GM12878 (cell line): ENCODE measurements around the gene MICB. TPM values are rescaled to one million over a fixed set of nuclear protein-coding genes. Genes with fewer than 3 reads are reported as not detected.

Source experiments
- BCL11A ChIP-seq: IDR thresholded peaks from 2 replicates; pipeline ENCODE4 v1.6.1; 2011; ENCODE audit warnings: low read depth, low read length
- EED ChIP-seq: sonication (generic); IDR thresholded peaks from 2 replicates; pipeline ENCODE4 v1.6.1; 2016; ENCODE audit warnings: antibody characterized with exemption, low read depth
- ETV6 ChIP-seq, 2 experiments: fragments of 450-650 bp in 1 of 2; IDR thresholded peaks in 1 of 2; conservative IDR thresholded peaks in 1 of 2; 2 replicates each; pipeline ENCODE4 v1.6.1; 2014; ENCODE audit warnings: antibody characterized with exemption in 1 of 2, borderline replicate concordance in 1 of 2, low read depth in 1 of 2, mild to moderate bottlenecking in 1 of 2, moderate library complexity in 1 of 2
- HCFC1 ChIP-seq: fragments of 150-350 bp; IDR thresholded peaks from 2 replicates; pipeline ENCODE4 v1.6.1; 2014; ENCODE audit warnings: low read length
- HDAC2 ChIP-seq: fragments of 200-600 bp; sonication (generic); IDR thresholded peaks from 2 replicates; pipeline ENCODE4 v1.6.1; 2017
- IRF4 ChIP-seq: IDR thresholded peaks from 2 replicates; pipeline ENCODE4 v1.6.1; 2011; ENCODE audit warnings: low read depth, low read length
- KDM1A ChIP-seq: fragments of 200-600 bp; sonication (generic); IDR thresholded peaks from 2 replicates; pipeline ENCODE4 v1.6.1; 2016; ENCODE audit warnings: borderline replicate concordance
- MTA3 ChIP-seq: IDR thresholded peaks from 2 replicates; pipeline ENCODE4 v1.6.1; 2012; ENCODE audit warnings: low read length, inconsistent platforms, borderline replicate concordance
- PKNOX1 ChIP-seq: fragments of 450-650 bp; IDR thresholded peaks from 2 replicates; pipeline ENCODE4 v1.6.1; 2016; ENCODE audit warnings: mild to moderate bottlenecking
- PML ChIP-seq: IDR thresholded peaks from 2 replicates; pipeline ENCODE4 v1.6.1; 2012; ENCODE audit warnings: low read length, inconsistent platforms
- POLR2AphosphoS2 ChIP-seq: IDR thresholded peaks from 2 replicates; pipeline ENCODE4 v1.6.1; 2011; ENCODE audit warnings: low read depth, mild to moderate bottlenecking, low read length, improper control_type of control experiment, moderate library complexity
- RCOR1 ChIP-seq: conservative IDR thresholded peaks from 2 replicates; pipeline ENCODE4 v1.6.1; 2012; ENCODE audit warnings: low read depth, low read length, improper control_type of control experiment
- RELA ChIP-seq: fragments of 450-650 bp; IDR thresholded peaks from 2 replicates; pipeline ENCODE4 v1.8.0; 2014; ENCODE audit warnings: borderline replicate concordance; ENCODE audit not compliant: partially characterized antibody
- TBL1XR1 ChIP-seq: IDR thresholded peaks from 2 replicates; pipeline ENCODE4 v1.6.1; 2012; ENCODE audit warnings: low read depth, low read length, improper control_type of control experiment
- ZBTB11 ChIP-seq: fragments of 450-650 bp; formaldehyde crosslinking; IDR thresholded peaks from 2 replicates; pipeline ENCODE4 v1.5.0; 2022; ENCODE audit warnings: mild to moderate bottlenecking, missing genetic modification characterization
- polyA plus RNA-seq, 11 experiments: library from polyadenylated mRNA; depleted of rRNA in 4 of 11; unstranded in 6 of 11; stranded (reverse) in 5 of 11; fragments of >200 nt; fragmentation: Nextera tagmentation in 4 of 11; fragmentation: Illumina TruSeq in 1 of 11; extraction: Ambion mirVana in 4 of 11; extraction: Trizol in 1 of 11; gene quantifications; 1 replicate in 1 of 11; 2 replicates in 10 of 11; pipeline versions ENCODE4 v1.2.1 to v1.2.3, GENCODE V29; 2011 to 2016; ENCODE audit warnings: inconsistent platforms in 2 of 11, missing spikeins in 2 of 11, low read depth in 1 of 11
- total RNA-seq, 4 experiments: library from RNA; depleted of rRNA in 3 of 4; stranded (reverse); fragments of >200 nt in 3 of 4; fragmentation: Illumina TruSeq in 1 of 4; extraction: Trizol in 1 of 4; gene quantifications; 2 replicates each; pipeline versions ENCODE4 v1.2.1 to v1.2.3, GENCODE V29; 2013 to 2021

MICB gene
- total and polyA plus RNA-seq, 10 of the 15 experiments (the other 5 are each of a cell fraction or from before 2014, with no cell fraction given), result 9.0 to 37.1 (median 17.8) TPM

GRCh38 chr6:31529329-31530150 is 31.6 kb downstream of the MICB start (continued):
- no peak for TF ChIP-seq ZBTB11
- TF ChIP-seq RELA, result no peak
- no peak for TF ChIP-seq HDAC2
- no peak for TF ChIP-seq PKNOX1
- TF ChIP-seq HCFC1, result no peak
- TF ChIP-seq BCL11A, result no peak
- TF ChIP-seq TBL1XR1, result no peak
- no peak for TF ChIP-seq ETV6 (conservative IDR thresholded peaks at IDR 0.05 in 1 of 2, IDR thresholded peaks at IDR 0.05 in 1 of 2; ENCODE audit: borderline replicate concordance in 1 of 2, low read depth in 1 of 2)
- TF ChIP-seq PML, result 0 out of 2 replicates have a peak, but pooled peaks have one; percentile 30
- no peak for TF ChIP-seq EED
- TF ChIP-seq IRF4, result no peak
- no peak for TF ChIP-seq RCOR1
- 0 out of 2 replicates have a peak, but pooled peaks have one; percentile 17 for TF ChIP-seq MTA3
- TF ChIP-seq KDM1A, result no peak
- peak; percentile 29; the same call in 1 of the 2 replicates for TF ChIP-seq POLR2AphosphoS2
